ELF-1 (cell line): ENCODE results near the gene CTSC.
"Not testable (repeated sequence)": the region's sequence is repeated elsewhere in the genome, so short reads cannot be mapped to it uniquely, and the experiment has no call there.

Experiments
- DNase-seq: peaks from one replicate; pipeline ENCODE4 v3.0.0-alpha.2; 2016; ENCODE audit warnings: low read depth, low spot score

CTSC gene

GRCh38 chr11:88352139-88352538 is 14.6 kb upstream of the CTSC start:
- no peak for DNase-seq

GRCh38 chr11:88348870-88349269 is 11.3 kb upstream of the CTSC start:
- no peak for DNase-seq

GRCh38 chr11:88345949-88346348 is 8.4 kb upstream of the CTSC start:
- no peak for DNase-seq

- DNase-seq: no peak
Measured at GRCh38 chr11:88345408-88345807, 7.9 kb upstream of the CTSC start.

- no peak for DNase-seq
Measured at GRCh38 chr11:88344869-88345268, 7.3 kb upstream of the CTSC start.

GRCh38 chr11:88341522-88342251 is 4.2 kb upstream of the CTSC start:
- DNase-seq: peak; percentile 32

- DNase-seq: no peak
Measured at GRCh38 chr11:88340366-88340935, 2.9 kb upstream of the CTSC start.

- DNase-seq: peak; percentile 49
Measured at GRCh38 chr11:88337987-88338668, 592 bp upstream of the CTSC start.

- peak; percentile 42 for DNase-seq
Measured at GRCh38 chr11:88335284-88335683, 2.3 kb downstream of the CTSC start.

GRCh38 chr11:88333862-88334261 is 3.7 kb downstream of the CTSC start:
- DNase-seq: no peak

- no peak for DNase-seq
Measured at GRCh38 chr11:88332851-88333250, 4.7 kb downstream of the CTSC start.

- no peak for DNase-seq
Measured at GRCh38 chr11:88330826-88331428, 6.6 kb downstream of the CTSC start.

- DNase-seq: peak; percentile 23
Measured at GRCh38 chr11:88329563-88330250, 7.8 kb downstream of the CTSC start.

- no peak for DNase-seq
Measured at GRCh38 chr11:88327462-88328143, 9.9 kb downstream of the CTSC start.

- DNase-seq: no peak
Measured at GRCh38 chr11:88327061-88327460, 10.5 kb downstream of the CTSC start.

- peak; percentile 58 for DNase-seq
Measured at GRCh38 chr11:88326099-88326498, 11.4 kb downstream of the CTSC start.

- DNase-seq: no peak
Measured at GRCh38 chr11:88324562-88325345, 12.8 kb downstream of the CTSC start.

GRCh38 chr11:88322881-88323280 is 14.7 kb downstream of the CTSC start:
- not testable (repeated sequence) for DNase-seq

GRCh38 chr11:88321412-88321811 is 16.1 kb downstream of the CTSC start:
- not testable (repeated sequence) for DNase-seq

GRCh38 chr11:88320149-88320559 is 17.4 kb downstream of the CTSC start:
- DNase-seq: no peak
